ENCODE results near the gene UPK2.

UPK2 gene

GRCh38 chr11:118938491-118939403 lies 17.4 kb upstream of the UPK2 start:
- no peak for DNase-seq (ENCODE audit: low read depth)
- H3K4me3 ChIP-seq (ENCODE audit: low read depth, low read length): no peak overlapping the region
- TF ChIP-seq MYC (IDR thresholded peaks at IDR 0.05; ENCODE audit: low read depth, low read length) (no peak), CTCF (IDR thresholded peaks at IDR 0.05; ENCODE audit: low read depth, low read length) (no peak), MAX (IDR thresholded peaks at IDR 0.05; ENCODE audit: low read depth, low read length) (no peak)

- H3K4me3 ChIP-seq (ENCODE audit: low read depth, low read length): no peak overlapping the region
- no peak for DNase-seq (ENCODE audit: low read depth)
- TF ChIP-seq MYC (IDR thresholded peaks at IDR 0.05; ENCODE audit: low read depth, low read length): no peak
- no peak for TF ChIP-seq CTCF (IDR thresholded peaks at IDR 0.05; ENCODE audit: low read depth, low read length)
- no peak for TF ChIP-seq MAX (IDR thresholded peaks at IDR 0.05; ENCODE audit: low read depth, low read length)
- TF ChIP-seq POLR2A (IDR thresholded peaks at IDR 0.05; ENCODE audit: extremely low read depth, insufficient read length): no peak
Measured at GRCh38 chr11:118939404-118939915, 16.6 kb upstream of the UPK2 start.

- no peak overlapping the region for H3K4me3 ChIP-seq (ENCODE audit: low read depth, low read length)
- DNase-seq (ENCODE audit: low read depth): peak; percentile 94
- peak; percentile 89 for TF ChIP-seq MYC (IDR thresholded peaks at IDR 0.05; ENCODE audit: low read depth, low read length)
- peak; percentile 92 for TF ChIP-seq MAX (IDR thresholded peaks at IDR 0.05; ENCODE audit: low read depth, low read length)
- TF ChIP-seq CTCF (IDR thresholded peaks at IDR 0.05; ENCODE audit: low read depth, low read length): no peak
- no peak for TF ChIP-seq POLR2A (IDR thresholded peaks at IDR 0.05; ENCODE audit: extremely low read depth, insufficient read length)
Measured at GRCh38 chr11:118939953-118940598, 16.0 kb upstream of the UPK2 start.

- H3K4me3 ChIP-seq (ENCODE audit: low read depth, low read length): no peak overlapping the region
- no peak for TF ChIP-seq MYC (IDR thresholded peaks at IDR 0.05; ENCODE audit: low read depth, low read length)
- TF ChIP-seq MAX (IDR thresholded peaks at IDR 0.05; ENCODE audit: low read depth, low read length): no peak
- no peak for TF ChIP-seq CTCF (IDR thresholded peaks at IDR 0.05; ENCODE audit: low read depth, low read length)
- TF ChIP-seq POLR2A (IDR thresholded peaks at IDR 0.05; ENCODE audit: extremely low read depth, insufficient read length): no peak
- no peak for DNase-seq (ENCODE audit: low read depth)
Measured at GRCh38 chr11:118947091-118947490, 9.0 kb upstream of the UPK2 start.

GRCh38 chr11:118948000-118948399 lies 8.1 kb upstream of the UPK2 start:
- no peak for DNase-seq (ENCODE audit: low read depth)
- TF ChIP-seq CTCF (IDR thresholded peaks at IDR 0.05; ENCODE audit: low read depth, low read length) (no peak), MYC (IDR thresholded peaks at IDR 0.05; ENCODE audit: low read depth, low read length) (no peak), POLR2A (IDR thresholded peaks at IDR 0.05; ENCODE audit: extremely low read depth, insufficient read length) (no peak), MAX (IDR thresholded peaks at IDR 0.05; ENCODE audit: low read depth, low read length) (no peak)
- H3K4me3 ChIP-seq (ENCODE audit: low read depth, low read length): no peak overlapping the region
